Stimulated activated CD8-positive, alpha-beta memory T cell treated with anti-CD3 and anti-CD28 coated beads, Interleukin-15, amount 100 ng/mL, for 48 hours (primary cell): ENCODE data around the gene OOSP1.
"Not testable (repeated sequence)": the region's sequence is repeated elsewhere in the genome, so short reads cannot be mapped to it uniquely, and the experiment has no call there.

Experiments
- DNase-seq, 2 donors: peaks; one replicate each; pipeline ENCODE4 v3.0.0-alpha.2; 2020; ENCODE audit warnings: low read depth in 2 of 2

OOSP1 gene

GRCh38 chr11:59938132-59938531, at the start of gene OOSP1:
Gene OOSP1 (plus strand): TSS chr11:59938432. CDS start chr11:59938455, 23 bp downstream.
- DNase-seq = no peak

GRCh38 chr11:59891781-59892181, 46.5 kb upstream of the OOSP1 start:
- DNase-seq = no peak

GRCh38 chr11:59894616-59895015, 43.6 kb upstream of the OOSP1 start:
- DNase-seq = no peak

- DNase-seq = no peak
These were observed 40.2 kb upstream of the OOSP1 start for GRCh38 chr11:59898046-59898445.

- DNase-seq = no peak
These were observed 39.6 kb upstream of the OOSP1 start for GRCh38 chr11:59898650-59899049.

- no peak for DNase-seq
These were observed 38.7 kb upstream of the OOSP1 start for GRCh38 chr11:59899532-59899931.

GRCh38 chr11:59900366-59901126, 37.7 kb upstream of the OOSP1 start:
- DNase-seq = no peak

GRCh38 chr11:59901306-59901705, 36.9 kb upstream of the OOSP1 start:
- no peak for DNase-seq

GRCh38 chr11:59903569-59903968, 34.7 kb upstream of the OOSP1 start:
- DNase-seq = not testable (repeated sequence)

- DNase-seq = no peak
These were observed 19.8 kb upstream of the OOSP1 start for GRCh38 chr11:59918480-59918879.

- no peak for DNase-seq
These were observed 19.1 kb upstream of the OOSP1 start for GRCh38 chr11:59918987-59919589.

- no peak for DNase-seq
These were observed 14.4 kb upstream of the OOSP1 start for GRCh38 chr11:59923813-59924212.

- DNase-seq = no peak
These were observed 6.5 kb upstream of the OOSP1 start for GRCh38 chr11:59931688-59932087.

GRCh38 chr11:59938718-59939117, 486 bp downstream of the OOSP1 start:
- no peak for DNase-seq

- no peak for DNase-seq
These were observed 1.2 kb downstream of the OOSP1 start for GRCh38 chr11:59939482-59939881.

- DNase-seq = no peak
These were observed 2.9 kb downstream of the OOSP1 start for GRCh38 chr11:59941091-59941490.

GRCh38 chr11:59943997-59944714, 5.9 kb downstream of the OOSP1 start:
- DNase-seq = no peak

GRCh38 chr11:59944720-59945119, 6.5 kb downstream of the OOSP1 start:
- no peak for DNase-seq

GRCh38 chr11:59953463-59954218, 15.4 kb downstream of the OOSP1 start:
- no peak for DNase-seq

- DNase-seq = no peak
These were observed 16.1 kb downstream of the OOSP1 start for GRCh38 chr11:59954219-59954847.

GRCh38 chr11:59957094-59957493, 18.9 kb downstream of the OOSP1 start:
- DNase-seq = no peak
